ENCODE data around the gene KCNE1.
"Not testable (repeated sequence)": the region's sequence is repeated elsewhere in the genome, so short reads cannot be mapped to it uniquely, and the experiment has no call there.

KCNE1 gene

DNA sequence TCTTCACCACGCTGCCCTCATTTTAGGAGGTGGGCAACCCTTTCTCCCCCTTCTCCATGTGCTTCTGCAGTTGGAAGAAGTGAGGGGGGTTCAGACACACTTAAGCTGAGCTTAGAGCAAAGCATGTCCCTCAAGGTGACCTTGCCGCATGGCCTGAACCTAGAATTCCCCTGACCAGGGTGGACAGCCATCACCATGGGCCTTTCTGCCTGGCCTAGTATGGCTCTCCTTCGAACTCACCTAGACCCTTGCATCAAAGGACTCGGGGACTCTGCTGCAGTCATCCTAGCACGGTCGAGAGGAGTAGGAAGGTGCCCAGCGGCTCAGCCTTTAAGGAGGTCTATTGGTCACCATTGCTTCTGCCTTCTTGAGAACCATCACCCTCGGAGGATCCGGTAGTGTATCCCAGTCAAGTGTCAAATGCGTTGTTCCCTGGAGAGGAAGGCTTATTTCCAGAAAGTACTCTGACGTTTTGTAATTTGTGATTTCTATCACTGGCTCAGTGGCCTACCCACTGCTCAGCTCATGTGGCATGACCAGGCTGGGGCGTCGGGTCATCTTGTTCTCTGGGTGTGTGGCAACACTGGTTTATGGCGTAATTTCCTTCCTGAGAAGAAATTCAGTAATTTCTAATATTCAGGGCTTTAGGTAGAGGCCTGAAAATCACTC lies at the start of gene KCNE1:
TSS of gene KCNE1 (minus strand) at position 424 of the 669 bp plus-strand sequence. CDS start 62,576 bp downstream, outside the sequence.
- DNase-seq (ENCODE audit: low read depth in 3 of 3) = no peak

DNA sequence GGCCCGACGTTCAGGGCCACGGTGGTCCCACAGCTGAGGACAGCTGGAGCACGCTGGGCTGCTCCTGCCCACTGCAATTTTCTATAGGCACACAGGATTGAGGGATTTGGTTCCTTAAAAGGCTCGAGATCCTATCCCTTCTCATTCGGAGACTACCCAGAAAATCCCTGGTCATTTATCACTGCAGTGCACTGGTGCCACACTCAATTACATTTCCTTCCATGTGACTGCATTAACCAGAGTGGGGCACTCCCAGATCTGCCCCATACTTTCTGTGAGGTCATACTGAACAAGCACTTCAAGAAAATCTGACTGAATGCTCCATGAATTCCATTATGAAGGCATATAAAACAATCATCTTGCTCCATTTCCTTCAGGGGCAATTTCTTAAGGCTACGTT lies 49.8 kb upstream of the KCNE1 start:
- DNase-seq (ENCODE audit: low read depth in 3 of 3) = no peak

DNA sequence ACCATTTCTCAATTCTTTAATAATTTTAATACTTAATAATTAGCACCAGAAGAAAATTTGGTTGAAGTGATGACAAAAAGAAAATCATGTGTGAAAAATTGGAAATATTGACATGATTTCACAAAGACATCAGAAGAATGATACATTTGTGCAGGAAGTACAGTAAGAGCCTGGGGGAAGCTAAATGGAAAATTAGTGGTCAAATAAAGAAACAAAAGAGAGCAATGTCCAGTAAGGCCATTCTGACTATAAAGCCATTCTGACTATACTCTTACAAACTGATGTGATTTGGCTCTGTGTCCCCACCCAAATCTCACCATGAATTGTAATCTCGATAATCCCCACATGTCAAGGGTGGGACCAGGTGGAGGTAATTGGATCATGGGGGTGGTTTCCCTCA lies 48.6 kb upstream of the KCNE1 start:
- DNase-seq (ENCODE audit: low read depth in 3 of 3) = no peak

DNA sequence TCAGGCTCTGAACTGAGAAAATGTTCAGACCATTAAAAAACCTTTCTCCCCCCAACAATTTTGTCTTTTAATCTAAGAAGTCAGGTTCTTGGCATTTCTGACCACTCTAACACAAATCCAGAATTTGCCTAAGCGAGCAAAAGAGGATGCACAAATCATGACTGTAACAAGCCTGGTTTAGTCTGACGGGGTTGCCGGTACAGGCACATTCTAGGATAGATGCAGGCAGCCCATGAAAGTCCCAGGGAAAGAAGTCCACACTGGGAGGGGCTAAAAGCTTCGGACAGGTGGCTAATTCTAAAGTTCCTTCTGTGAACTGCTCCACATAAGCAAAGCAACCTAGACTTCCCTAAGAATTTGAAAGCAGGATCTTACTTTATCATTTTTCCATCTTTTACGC lies 48.0 kb upstream of the KCNE1 start:
- DNase-seq (ENCODE audit: low read depth in 3 of 3) = no peak

DNA sequence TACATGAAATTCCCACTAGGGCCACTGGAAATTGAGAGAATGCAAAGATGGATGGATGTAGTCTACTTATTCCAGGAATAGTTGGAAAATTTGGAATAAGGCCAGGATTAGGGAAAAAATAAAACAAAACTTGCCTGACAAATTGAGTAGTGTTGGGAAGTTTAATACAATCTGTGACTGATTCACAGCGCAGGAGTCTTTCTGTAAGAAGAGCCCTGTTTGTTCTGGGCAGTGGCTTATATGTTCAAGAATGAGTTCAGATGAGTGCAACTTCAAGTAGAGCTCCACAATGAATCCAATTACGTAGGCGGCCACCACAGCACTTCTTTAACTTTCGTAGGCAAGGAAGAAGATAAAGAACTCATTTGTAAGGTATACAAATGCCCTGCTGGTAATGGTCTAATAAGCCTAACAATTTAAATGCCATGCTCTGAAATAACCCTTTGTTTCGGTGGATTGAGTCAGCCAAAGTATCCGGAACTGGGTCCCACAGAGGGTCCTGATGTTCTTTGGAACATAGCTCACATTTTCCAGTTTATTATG lies 47.1 kb upstream of the KCNE1 start:
- no peak for DNase-seq (ENCODE audit: low read depth in 3 of 3)

DNA sequence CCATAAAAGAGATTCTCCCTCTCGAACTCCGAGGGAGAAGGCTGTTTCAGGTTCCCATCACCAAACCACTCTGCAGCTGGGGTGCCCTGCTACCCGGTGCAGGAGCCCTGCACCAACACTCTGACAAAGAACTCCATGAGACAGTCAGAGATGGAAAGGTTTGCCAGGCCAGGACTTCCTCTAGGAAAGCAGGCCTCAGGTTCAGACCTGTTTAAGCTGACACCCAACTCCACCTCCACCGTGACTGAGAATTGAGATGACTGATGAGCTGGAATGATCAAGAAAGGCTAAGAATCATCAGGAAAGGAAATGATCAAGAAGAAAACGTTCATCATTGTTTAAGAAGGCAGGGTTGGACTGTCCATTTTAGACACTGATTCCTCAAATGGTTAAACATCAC lies 46.2 kb upstream of the KCNE1 start:
- DNase-seq (ENCODE audit: low read depth in 3 of 3) = no peak

DNA sequence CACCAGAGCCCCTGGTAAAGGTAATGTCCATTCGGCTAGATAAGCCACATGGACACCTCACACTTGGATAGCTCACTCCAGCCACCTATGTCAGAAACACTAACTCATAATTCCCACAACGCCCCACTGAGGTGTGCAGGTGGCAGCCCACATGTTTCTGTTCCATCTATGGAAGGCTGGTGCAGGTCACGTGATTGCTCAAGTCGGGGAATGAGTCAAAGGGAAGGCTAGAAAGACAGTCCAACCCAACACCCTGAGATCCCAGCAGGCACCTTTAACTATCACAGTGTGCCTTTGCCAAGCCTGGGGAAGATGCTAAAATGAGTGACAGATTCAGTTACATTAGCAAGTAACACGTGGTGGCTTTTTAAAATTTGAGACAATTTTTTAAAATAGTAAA lies 45.3 kb upstream of the KCNE1 start:
- DNase-seq (ENCODE audit: low read depth in 3 of 3) = no peak

DNA sequence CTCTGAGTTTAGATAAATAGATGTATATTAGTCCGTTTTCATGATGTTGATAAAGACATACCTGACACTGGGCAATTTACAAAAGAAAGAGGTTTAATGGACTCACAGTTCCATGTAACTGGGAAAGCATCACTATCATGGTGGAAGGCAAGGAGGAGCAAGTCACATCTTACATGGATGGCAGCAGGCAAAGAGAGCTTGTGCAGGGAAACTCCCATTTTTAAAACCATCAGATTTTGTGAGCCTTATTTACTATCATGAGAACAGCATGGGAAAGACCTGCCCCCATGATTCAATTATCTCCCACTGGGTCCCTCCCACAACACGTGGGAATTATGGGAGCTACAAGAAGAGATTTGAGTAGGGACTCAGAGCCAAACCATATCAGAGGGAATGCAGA lies 42.7 kb upstream of the KCNE1 start:
- DNase-seq (ENCODE audit: low read depth in 3 of 3) = not testable (repeated sequence)

DNA sequence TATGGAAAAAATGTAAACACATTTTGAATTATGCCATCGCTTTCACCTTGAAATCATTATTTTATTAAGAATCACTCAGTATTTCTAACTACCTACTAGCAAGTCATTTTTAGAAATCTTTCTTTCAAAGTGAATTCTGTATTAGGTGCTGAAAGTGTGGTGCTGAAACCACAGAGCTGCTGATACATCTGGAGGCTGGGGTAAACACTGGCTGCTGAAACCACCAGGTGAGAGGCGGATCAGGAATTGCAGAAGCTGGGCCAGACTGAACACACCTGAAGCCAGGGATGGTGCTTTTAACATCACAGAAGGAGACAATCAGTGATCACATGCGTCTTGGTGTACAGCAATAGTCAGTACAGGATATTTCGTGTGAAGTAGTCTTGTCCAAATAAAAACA lies 42.2 kb upstream of the KCNE1 start:
- no peak for DNase-seq (ENCODE audit: low read depth in 3 of 3)

DNA sequence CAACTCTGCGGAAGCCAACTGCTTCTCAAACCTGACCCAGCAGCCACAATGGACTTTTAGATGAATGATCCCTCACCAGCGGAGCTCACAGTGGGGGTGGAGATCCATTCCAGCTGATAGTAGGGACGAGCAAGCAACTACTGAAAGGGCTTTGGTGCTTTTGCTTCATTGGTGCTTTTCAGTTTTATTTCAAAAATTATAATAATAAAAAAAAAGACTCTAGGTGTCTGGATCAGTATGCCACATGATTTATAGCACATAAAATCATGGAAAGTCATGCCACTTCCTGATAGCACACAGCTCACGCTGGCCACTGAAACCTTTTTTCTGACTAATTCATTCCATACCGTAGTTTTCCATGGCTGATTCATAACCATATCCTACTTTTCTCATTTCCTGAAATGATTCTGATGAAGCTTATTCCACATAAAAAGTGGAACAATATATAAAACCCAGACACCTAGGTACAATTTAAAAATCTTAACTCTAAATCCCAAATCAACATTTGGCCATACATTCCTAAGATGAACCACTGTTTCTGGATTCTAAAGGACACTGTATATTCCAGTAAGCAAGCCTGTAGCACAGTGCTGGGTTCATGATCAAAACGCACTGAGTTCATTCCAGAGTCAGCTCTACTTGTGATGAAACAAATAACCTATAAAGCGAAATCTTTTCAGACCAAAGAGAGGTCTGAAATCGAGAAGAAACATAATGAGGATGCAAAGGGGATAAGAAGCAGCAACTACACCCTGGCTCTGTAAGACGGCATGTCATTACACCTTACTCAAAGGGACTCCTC lies 41.3 kb upstream of the KCNE1 start:
- DNase-seq (ENCODE audit: low read depth in 3 of 3) = no peak

DNA sequence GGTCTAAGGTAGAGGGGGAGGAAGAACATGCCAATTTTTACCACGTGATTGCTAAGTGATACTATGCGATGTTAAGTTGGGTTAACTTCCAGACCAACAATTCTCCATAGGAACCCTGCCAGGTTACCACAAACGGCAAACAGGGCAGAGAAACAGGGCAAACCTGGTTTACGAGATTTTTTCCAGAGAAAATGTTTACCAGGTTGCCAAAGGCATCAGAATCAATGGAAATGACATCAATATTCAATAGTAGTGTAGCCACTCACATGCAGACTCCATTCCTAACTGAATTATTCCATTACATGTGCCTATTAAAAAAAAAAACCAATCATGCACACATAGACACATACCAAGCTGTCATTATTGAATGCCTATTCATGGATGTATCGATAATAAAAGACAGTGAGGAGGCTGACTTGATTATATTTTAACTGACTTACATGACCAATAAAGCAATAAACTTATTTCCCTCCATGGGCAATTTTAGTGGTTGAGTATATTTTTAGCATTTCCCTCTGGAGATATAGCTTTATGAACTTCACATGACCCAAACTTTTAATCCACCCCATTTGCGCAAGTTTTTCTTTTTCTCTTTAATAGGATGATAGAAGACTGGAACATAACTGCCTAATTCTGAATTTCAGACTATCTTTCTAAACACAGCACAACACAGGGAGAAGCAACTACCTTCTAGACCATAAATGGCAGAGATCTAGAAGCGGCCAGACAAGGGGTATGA lies 40.5 kb upstream of the KCNE1 start:
- no peak for DNase-seq (ENCODE audit: low read depth in 3 of 3)

DNA sequence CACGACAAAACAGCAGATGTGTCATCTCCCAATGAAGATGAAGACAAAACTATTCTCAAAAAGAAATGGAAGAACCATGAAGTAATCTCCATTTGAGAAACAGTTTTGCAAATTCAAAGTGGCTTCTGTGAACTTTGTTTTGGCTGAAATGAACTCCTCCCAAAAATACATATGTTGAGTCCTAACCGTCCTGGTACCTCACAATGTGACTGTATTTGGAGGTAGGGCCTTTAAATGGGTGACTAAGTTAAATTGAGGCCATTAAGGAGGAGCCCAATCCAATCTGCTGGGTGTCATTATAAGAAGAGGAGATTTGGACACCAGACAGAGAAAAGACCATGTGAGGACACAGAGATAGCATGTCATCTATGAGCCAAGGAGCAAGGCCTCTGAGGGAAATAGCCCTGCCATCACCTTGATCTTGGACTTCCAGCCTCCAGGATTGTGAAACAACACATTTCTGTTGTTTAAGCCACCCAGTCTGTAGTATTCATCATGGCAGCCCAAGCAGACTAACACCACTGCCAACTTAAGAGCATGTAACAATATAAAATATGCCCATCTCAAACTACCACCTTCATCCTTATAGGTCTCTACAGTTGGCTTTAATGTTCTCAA lies 38.3 kb upstream of the KCNE1 start:
- DNase-seq (ENCODE audit: low read depth in 3 of 3) = no peak

DNA sequence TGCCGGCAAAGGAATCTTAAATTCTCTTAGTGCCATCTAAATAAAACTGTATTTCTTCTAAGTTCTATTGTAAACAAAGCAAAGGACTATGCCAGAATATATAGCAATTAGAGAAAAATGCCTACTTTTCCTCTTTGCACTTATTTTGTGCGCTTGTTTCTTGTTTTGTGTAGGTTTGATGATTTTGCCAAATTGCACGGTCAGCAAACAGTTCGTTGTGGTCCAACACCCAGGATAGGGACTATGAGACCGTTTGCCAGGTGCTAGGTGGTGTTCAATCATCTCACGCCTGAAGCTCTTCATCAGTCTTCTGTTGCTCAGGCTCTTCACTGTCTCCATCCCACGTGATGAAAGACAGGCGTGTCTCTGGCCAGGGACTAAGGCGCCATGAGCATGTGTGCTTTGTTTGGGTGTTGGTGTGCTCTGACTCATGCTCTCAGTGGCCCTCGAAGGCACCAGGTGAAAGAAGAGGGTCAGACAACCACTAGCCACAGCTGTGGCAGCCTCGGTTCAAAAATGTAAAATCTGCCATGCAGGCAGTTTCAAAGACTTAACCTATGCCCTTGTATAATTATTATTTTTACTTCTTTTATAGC lies 36.9 kb upstream of the KCNE1 start:
- DNase-seq (ENCODE audit: low read depth in 3 of 3) = no peak

DNA sequence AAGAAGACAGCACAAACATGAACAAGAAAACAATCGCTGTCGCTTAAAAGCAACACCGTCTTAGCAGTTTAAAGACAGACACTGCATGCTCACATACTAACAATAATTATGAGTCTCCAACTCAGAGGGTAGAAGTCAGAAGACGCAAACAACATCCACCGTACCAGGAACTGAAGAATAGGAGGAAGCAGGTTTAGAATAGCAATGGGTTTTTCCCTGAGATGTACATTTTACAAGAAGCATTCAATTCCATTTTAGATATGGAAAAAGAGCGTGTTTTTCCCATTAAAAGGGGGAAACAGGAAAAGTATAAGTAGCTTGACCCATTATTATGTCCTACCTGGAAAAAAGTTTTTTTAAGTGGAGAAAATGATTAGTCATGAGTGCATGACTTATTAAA lies 34.5 kb upstream of the KCNE1 start:
- no peak for DNase-seq (ENCODE audit: low read depth in 3 of 3)

DNA sequence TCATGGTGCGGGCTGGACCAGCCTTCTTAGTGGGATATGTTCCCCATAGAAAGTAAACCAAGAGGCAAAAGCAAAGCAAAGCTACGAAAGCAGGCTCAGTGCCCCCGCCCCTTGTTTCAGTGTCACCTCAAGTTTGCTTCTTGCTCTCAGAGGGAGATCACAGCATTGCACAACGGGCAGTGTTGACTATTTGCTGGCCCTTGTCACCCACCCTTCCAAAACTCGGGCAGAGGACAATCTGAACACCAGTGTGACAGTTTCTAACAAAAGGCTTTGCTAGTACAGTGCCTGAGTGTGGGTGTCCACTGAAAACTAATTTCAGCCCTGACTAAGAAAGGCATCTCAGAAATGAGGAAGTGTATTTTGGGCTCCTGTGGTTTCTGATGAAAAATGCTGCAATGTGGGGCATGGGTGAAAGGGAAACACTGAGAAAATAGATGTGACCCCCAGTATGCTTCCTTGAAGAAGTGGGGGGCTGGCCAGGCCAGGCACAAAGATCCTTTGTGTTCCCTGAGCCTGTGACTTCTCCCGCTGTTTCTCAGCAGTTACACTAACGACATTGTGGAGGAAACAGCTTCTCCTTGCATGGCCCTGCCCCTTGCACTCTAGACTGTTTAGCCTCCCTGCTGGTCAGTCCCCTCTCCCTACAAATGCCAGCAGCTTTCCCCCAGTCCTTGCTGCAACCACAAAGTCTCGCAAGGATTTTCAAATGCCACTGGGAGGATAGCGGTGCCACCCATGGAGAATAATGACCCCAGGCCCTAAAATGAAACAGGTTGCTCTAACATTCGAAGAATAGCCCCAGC lies 33.3 kb upstream of the KCNE1 start:
- DNase-seq (ENCODE audit: low read depth in 3 of 3) = no peak

DNA sequence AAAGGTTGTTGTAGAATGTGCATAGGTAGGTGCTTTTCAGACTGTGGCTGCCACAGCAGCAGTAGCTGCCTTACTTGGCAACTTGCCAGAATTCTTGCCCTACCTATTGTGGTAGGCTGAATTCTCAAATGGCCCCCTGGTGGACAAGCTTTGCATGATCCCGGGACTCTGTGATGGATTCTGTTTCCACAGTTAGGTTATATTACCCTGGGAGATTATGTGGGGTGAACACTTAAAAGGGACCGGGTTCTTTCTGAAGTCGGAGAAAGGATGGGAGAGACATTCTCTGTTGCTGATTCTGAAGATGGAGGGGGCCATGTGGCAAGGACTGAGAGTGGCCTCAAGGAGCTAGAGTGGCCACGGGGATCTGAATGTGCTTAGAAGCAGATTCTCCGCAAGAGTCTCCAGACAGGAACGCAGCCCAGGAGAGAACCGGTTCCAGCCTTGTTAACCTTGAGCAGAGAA lies 32.1 kb upstream of the KCNE1 start:
- DNase-seq (ENCODE audit: low read depth in 3 of 3) = peak in 2 of 3 experiments; percentile 5 to 10

DNA sequence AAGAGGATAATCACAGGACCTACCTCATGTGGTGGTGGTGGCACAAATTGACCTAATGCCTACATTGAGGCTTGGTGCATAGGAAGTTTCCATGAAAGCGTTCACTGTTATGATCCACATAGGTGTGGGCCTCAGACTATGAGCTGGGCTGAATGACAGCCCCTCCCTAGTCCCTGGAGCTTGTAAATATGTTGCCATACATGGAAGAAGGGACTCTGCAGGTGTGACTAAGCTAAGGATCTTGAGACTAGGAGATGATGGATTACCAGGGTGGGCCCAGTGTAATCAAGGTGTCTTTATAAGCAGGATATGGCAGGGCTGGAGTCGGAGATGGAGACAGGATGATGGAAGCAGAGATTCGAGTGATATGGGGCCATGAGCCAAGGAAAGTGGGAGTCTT lies 31.0 kb upstream of the KCNE1 start:
- no peak for DNase-seq (ENCODE audit: low read depth in 3 of 3)

DNA sequence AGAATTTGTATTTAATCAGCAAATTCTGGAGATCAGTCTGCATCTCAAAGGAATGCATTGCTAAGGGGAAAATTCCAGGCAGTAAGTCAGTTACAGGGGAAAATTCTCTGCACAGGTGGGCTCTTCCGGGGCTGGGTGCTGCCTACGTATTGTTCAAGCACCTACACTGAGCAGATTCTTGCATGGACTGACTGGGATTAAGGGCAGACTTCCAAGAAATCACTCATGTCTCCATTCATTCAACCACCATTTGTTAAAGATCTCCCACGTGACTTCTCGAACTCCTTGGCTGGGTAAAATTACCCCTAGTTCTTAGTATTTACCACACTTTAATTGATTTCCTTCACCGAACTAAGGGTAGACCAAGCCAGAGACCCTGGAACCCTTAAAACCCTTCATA lies 28.2 kb upstream of the KCNE1 start:
- no peak for DNase-seq (ENCODE audit: low read depth in 3 of 3)

DNA sequence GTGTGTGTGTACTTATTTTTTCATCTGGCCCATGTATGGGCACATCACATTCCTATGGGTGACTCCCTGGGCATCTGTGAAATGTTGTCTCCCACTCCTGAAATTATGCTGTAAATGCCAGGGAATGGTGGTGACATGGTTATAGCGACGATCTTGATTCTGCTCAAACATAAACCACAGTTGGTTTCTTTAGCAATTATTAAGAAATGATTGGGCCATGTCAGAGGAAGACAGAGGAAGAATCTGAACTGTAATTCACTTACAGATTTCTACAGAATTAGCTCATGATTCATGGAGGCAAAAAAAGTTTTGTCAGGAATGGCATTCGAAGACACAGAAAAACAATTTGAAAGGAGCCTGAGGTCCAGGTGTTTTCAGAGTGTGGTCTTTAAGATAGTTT lies 25.8 kb upstream of the KCNE1 start:
- DNase-seq (ENCODE audit: low read depth in 3 of 3) = no peak

DNA sequence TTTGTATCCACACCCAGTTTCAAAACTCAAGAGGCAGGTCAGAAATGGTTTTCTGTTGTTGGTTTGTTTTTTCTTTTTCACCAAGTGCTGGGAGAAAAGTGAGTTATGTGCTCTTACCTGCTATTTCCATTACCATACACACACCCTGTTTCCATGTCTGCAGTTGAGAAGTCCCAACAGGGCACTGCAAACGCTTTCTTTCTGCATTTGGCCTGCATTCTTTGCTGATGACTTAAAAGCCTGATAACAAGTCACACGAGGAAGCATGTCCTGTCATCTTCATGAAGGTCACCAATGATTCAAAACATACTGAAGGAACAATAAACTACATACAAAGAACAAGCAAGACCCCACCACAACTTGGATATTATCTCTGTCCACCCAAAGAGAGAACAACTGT lies 24.8 kb upstream of the KCNE1 start:
- no peak for DNase-seq (ENCODE audit: low read depth in 3 of 3)

DNA sequence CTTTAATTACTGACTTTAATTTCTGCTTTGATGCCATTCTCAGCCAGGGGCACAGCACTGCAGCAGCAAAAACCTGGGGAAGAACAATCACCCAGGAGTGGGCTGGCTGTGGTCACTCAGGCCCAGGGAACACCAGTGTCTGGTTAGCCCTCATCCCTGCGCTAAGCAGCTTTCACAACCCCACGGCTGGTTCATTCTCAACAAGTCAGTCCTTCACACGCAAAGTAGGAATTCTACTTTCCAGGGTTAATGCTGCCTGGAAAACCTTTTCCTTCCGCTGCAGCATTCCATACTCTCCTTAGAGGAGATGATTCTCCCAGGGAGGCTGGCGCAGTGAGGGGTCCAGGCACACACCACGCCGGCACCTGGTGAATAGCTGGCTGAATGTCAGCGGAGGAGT lies 24.3 kb upstream of the KCNE1 start:
- DNase-seq (ENCODE audit: low read depth in 3 of 3) = no peak

All from stimulated activated CD4-positive, alpha-beta T cell treated with anti-CD3 and anti-CD28 coated beads, TNF-alpha, amount 100 ng/mL, for 4 hours (primary cell).